ENCODE results near the gene GAGE12J.
"Not testable (repeated sequence)": the region's sequence is repeated elsewhere in the genome, so short reads cannot be mapped to it uniquely, and the experiment has no call there.

GAGE12J gene, protein sequence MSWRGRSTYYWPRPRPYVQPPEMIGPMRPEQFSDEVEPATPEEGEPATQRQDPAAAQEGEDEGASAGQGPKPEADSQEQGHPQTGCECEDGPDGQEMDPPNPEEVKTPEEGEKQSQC

GRCh38 chrX:49321737-49322136 is at the start of gene GAGE12J:
Gene GAGE12J (plus strand): TSS chrX:49322037. CDS start chrX:49323194, 1,157 bp downstream.
- not testable (repeated sequence) for DNase-seq

DNA sequence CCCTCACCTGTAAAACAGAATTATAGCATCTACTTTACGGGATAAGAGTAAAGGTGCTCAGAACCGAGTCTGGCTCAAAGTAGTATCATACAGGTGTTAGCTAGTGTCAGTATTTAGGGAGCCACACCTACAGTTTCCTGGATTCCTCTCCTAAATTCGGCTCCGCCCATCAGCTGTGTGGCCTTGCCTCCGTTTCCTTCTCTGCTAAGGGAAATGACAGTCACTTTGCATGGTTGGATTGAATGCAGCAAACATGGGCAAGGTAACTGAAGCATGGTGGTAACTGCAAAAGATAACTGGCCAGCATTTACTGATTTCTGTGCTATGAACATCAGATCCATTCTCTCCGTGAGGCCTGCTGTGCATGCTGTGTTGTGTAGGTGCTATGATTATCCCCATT is 49.4 kb upstream of the GAGE12J start:
- no peak for DNase-seq

DNA sequence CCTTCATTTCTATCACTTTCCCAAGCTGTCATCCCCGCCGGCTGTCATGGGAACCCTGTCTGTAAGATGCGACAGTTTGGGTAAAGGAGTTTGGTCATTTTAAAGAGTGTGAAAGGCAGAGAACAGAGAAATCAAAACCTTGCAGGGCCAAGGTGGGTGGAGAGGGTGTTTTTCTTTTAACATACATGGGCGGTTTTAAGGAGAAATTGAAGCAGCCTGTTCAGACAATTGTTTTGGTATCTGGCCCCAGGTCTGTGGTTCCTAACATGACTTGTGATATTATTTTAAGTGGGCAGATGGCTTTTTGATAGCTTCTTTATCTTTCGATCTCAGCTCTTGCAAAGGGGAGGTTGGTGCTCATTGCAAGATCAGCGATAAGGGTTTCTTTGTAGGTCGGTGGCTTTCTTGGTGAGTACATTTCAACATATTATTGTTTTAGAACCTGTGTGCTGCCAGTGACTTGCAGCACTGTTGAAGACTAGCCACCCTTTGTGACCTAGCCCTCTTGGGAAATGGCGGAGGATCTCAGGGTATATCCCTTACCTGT is 48.6 kb upstream of the GAGE12J start:
- DNase-seq: no peak

- DNase-seq: no peak
These were observed 45.6 kb upstream of the GAGE12J start for GRCh38 chrX:49276207-49276606.

- no peak for DNase-seq
These were observed 44.9 kb upstream of the GAGE12J start for GRCh38 chrX:49276671-49277534.

DNA sequence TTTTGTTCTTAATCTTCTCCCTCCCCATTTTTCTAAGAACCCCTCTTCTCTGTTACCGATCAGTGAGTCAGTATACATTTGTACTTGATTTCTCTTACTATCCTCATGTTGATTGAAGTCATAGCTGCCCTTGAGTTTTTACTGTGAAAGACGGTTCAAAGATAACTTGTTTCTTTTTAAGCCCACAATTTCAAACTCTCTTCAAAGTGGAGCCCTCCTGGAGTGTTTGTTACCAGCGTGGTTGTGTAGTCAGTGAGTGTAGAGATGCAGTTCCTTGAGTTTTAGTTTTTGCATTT is 44.4 kb upstream of the GAGE12J start:
- no peak for DNase-seq

DNA sequence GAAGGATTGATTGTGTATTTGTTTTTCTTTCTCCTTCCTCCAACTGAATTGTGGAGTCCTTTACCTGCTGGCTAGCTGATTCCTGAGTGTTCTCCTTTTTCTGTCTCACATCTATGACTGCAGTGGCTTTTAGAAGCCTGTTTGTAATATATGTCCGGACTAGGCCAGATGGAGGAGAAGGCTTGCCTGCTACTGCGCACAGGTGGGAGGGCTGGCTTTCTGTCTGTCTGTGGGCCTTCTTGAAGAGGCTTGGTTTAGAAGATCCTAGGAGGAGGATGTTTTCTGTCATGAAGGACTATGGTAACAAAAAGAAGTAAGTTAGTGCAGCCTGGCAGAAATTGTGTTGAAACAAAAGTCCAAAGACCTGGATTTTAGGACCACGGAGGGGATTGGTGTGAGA is 43.8 kb upstream of the GAGE12J start:
- no peak for DNase-seq

- DNase-seq: no peak
These were observed 39.2 kb upstream of the GAGE12J start for GRCh38 chrX:49282647-49283011.

DNA sequence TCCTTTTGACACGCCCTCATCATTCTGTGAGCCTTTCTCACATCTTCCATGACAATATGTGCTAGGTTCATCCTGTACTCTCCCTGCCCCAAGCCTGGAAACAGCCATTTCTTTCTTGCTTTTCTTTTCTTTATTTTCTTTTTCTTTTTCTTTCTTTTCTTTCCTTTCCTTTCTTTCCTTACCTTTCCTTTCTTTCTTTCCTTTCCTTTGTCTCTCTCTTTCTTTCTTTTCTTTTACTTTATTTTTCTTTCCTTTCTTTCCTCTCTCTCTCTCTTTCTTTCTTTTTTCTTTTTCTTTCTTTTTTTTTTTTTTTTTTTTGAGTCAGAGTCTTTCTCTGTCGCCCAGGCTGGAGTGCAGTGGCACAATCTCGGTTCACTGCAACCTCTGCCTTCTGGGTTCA is 37.6 kb upstream of the GAGE12J start:
- no peak for DNase-seq

- DNase-seq: no peak
These were observed 35.7 kb upstream of the GAGE12J start for GRCh38 chrX:49286136-49286535.

GRCh38 chrX:49286581-49286980 is 35.3 kb upstream of the GAGE12J start:
- no peak for DNase-seq

GRCh38 chrX:49287665-49288064 is 34.2 kb upstream of the GAGE12J start:
- DNase-seq: no peak

GRCh38 chrX:49290215-49290614 is 31.6 kb upstream of the GAGE12J start:
- DNase-seq: no peak

DNA sequence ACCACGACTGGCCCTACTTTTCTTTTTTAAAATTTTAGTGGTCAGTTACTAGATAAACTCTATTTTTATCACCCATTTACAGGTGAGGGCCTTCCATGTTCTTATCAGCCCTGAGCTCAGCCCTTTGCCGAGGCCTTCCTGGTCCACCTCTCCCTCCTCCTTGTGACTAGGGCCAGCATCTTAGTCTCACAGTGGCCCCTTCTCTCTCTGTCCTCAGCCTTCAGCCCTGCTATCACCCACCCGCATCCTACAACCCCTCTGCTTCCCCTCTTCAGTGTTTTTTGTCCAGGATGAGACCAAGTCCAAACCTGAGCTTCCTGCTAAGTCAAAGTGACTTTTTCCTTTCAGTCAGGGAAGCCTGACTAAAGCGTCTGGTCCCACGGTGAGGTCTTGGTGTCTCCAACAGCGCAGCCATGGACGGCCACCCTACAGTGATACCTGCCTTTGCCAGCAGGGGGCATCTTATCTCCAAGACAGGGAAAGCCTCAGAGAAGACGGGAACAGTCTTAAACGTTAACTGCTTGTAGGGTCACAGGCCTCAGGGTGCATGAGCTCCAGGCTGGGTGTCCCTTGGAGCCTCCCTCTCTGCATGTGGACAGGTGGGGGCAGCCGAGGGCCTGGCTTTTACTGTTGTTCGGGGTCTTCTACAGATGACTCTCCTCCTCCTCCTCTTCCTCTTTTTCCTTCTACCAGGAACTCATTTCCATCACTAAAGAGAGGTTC is 30.1 kb upstream of the GAGE12J start:
- DNase-seq: no peak

DNA sequence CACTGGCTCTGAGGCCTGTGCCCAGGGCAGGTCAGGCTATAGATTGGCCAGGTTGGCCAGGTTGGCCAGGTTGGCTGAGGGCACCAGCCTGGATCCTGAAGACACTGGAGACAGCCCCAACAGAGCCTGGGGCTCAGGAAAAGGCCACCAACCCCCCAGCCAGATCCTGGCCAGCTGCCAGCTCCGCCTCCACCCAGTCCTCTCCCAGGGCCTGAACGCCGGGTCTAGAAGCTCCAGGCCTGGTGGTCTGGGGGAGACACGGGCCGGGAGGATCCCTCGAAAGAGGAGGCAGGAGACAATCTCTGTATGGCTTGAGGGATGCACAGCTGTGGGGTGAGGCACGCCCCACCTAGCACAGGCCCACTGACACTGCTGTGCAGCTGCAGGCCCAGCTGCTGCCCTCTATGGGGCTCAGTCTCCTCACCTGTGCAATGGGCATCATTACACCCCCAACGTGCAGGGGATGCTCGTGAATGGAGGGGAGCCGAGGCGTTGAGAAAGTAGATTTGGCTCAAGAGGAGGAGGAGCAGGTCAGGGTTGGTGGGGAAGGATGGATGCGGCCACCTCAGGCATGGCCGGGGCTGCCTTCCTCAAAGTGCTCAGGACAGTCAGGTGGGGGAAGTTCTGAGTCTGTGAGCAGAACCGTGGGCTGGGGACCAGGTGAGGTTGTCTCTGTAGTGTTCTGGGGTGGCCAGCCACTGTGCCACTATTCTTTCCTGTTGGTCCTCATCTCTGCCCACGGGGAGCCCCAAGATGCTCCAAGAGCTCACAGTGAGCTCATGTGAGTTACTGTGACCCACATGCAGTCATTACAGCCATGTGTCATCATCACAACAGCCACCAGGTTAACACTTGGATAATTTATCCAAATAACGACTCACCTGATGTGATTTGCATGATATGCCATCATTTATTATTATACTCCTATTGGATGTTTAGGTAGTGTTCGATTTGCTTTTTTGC is 29.2 kb upstream of the GAGE12J start:
- DNase-seq: no peak

GRCh38 chrX:49299293-49299692 is 22.5 kb upstream of the GAGE12J start:
- DNase-seq: not testable (repeated sequence)

GRCh38 chrX:49300703-49301102 is 21.1 kb upstream of the GAGE12J start:
- no peak for DNase-seq

- no peak for DNase-seq
These were observed 18.5 kb upstream of the GAGE12J start, which contains the start of gene GAGE10 for GRCh38 chrX:49303346-49303745. Gene GAGE10 (plus strand): TSS chrX:49303646. CDS start chrX:49304860, 1,214 bp downstream.

- DNase-seq: not testable (repeated sequence)
These were observed 14.1 kb upstream of the GAGE12J start for GRCh38 chrX:49307775-49308174.

DNA sequence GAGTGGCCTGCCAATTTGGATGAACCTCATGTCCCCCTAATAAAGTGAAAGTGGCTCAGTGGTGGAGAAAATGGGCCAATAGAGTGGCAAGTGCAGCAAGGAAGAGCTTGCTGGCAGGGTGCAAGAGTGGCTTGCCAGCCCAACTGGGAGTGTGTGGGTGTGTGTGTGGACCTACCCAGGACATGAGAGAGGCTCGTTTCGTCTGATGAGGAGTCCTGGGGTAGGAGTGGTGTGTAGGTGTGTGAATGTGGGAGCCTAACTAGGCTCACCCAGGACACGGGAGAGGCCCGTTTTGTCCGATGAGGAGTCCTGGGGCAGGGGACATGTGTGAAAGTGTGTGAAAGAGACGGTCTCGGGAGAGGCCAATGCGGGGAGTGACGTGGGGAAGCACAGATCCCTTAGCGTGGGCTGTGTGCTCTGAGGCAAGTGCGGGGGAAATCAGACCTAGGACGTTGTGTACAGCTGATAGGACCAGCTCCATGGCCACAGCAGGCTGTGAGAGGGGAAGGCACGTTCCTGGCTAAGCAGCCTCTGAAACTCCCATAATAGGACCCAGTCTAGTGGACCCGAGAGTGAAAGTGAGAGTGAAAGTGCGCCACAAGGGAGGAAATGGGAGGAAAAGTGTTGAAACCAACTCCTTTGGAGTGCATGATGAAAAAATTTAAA is 13.1 kb upstream of the GAGE12J start:
- DNase-seq: no peak

DNA sequence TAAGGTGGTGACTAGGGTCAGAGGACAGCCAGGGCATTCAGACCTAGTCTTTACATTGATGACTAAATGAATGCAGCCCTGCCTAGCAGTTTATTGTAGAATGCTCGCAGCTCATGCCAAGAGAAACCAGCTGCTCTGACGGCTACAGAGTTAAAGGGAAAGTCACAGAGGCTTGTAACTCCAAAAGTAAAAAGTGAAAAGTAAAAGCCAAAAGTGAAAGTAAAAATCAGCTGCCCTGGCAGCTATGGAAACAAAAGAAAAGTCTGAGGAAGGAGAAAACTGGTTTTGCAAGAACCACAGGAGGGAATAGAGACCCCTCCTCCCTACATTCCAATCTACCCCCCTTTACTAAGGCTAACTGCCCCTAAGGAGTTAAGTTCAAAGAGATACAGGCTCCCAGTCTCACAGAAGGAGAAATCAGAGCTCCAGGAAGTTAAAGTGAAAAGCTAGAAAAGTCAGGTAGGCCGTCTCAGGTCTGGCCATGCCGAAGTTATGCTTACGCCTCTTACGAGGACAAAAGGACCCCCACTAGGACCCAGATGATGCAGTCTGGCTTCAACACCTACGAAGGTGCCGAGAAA is 12.3 kb upstream of the GAGE12J start:
- DNase-seq: no peak

GRCh38 chrX:49310371-49310770 is 11.5 kb upstream of the GAGE12J start:
- DNase-seq: no peak
